ENCODE results near the gene DEFB129. TPM values are rescaled to one million over a fixed set of nuclear protein-coding genes. Genes with fewer than 3 reads are reported as not detected.

Gene DEFB129
- total and polyA plus RNA-seq, 11 donors, result not detected

GRCh38 chr20:270517-270916 lies 43.5 kb downstream of the DEFB129 start:
- intact Hi-C loops (cut with DNase I), result loop anchor here in 6 of 10 donors (10.0 kb wide), 2 partner anchors 54 to 64 kb away; partner anchors contain the start of gene SOX12 (in 2 of the 6)
- 88 to 94% (median 90%) methylated on average over 5 of the region's 5 CpGs for WGBS, 4 donors
- DNase-seq (no peak), ATAC-seq (no peak)
- Histone ChIP-seq H3K4me1 (peaks cover 0 to 10% (median 0%) of the 10 kb centered on the region in 12 donors), H3K36me3 (peaks cover 0 to 2% (median 0%) of the 10 kb centered on the region in 9 donors), H3K4me3 (no peak overlapping the region), H3K27ac (no peak overlapping the region), H3K9me3 (no peaks in the 10 kb centered on the region), H3K27me3 (no peaks in the 10 kb centered on the region)
- TF ChIP-seq CTCF (IDR thresholded peaks at IDR 0.05), result no peak
- TF ChIP-seq POLR2A (IDR thresholded peaks at IDR 0.05), result no peak

- TF ChIP-seq POLR2A (IDR thresholded peaks at IDR 0.05) (no peak), CTCF (IDR thresholded peaks at IDR 0.05) (no peak)
Measured at GRCh38 chr20:271069-271468, 44.0 kb downstream of the DEFB129 start.

GRCh38 chr20:271528-271927 lies 44.5 kb downstream of the DEFB129 start:
- intact Hi-C loops (cut with DNase I), result loop anchor here in 6 of 10 donors (10.0 kb wide), 2 partner anchors 53 to 63 kb away; partner anchors contain the start of gene SOX12 (in 2 of the 6)
- H3K4me1 ChIP-seq, result peaks cover 0 to 8% (median 0%) of the 10 kb centered on the region in 12 donors
- no peaks in the 10 kb centered on the region for H3K9me3 ChIP-seq
- DNase-seq, result no peak
- no peak overlapping the region for H3K4me3 ChIP-seq
- TF ChIP-seq POLR2A (IDR thresholded peaks at IDR 0.05), result no peak
- no peak for TF ChIP-seq CTCF (IDR thresholded peaks at IDR 0.05)
- no peaks in the 10 kb centered on the region for H3K27me3 ChIP-seq
- H3K36me3 ChIP-seq, result peaks cover 0 to 12% (median 2%) of the 10 kb centered on the region in 9 donors
- no peak for ATAC-seq
- no peak overlapping the region for H3K27ac ChIP-seq

More at GRCh38 chr20:271069-271468, 44.0 kb downstream of the DEFB129 start:
- no peaks in the 10 kb centered on the region for H3K27me3 ChIP-seq
- DNase-seq, result no peak
- peaks cover 0 to 10% (median 0%) of the 10 kb centered on the region in 12 donors for H3K4me1 ChIP-seq
- ATAC-seq, result no peak
- no peaks in the 10 kb centered on the region for H3K9me3 ChIP-seq
- intact Hi-C loops (cut with DNase I), result loop anchor here in 6 of 10 donors (10.0 kb wide), 2 partner anchors 54 to 64 kb away; partner anchors contain the start of gene SOX12 (in 2 of the 6)
- H3K4me3 ChIP-seq, result no peak overlapping the region
- WGBS, 4 donors, result 92 to 94% (median 93%) methylated on average over 4 of the region's 4 CpGs
- H3K36me3 ChIP-seq, result peaks cover 0 to 7% (median 0%) of the 10 kb centered on the region in 9 donors
- no peak overlapping the region for H3K27ac ChIP-seq

GRCh38 chr20:272718-273117 lies 45.7 kb downstream of the DEFB129 start:
- Histone ChIP-seq H3K36me3 (peaks cover 0 to 22% (median 9%) of the 10 kb centered on the region in 9 donors), H3K4me3 (no peak overlapping the region), H3K9me3 (no peaks in the 10 kb centered on the region), H3K27me3 (no peaks in the 10 kb centered on the region), H3K4me1 (no peaks in the 10 kb centered on the region), H3K27ac (no peak overlapping the region)
- TF ChIP-seq CTCF (IDR thresholded peaks at IDR 0.05) (no peak), POLR2A (IDR thresholded peaks at IDR 0.05) (no peak)
- no peak for DNase-seq
- ATAC-seq, result no peak
- intact Hi-C loops (cut with DNase I), result loop anchor here in 6 of 10 donors (10.0 kb wide), 2 partner anchors 52 to 62 kb away; partner anchors contain the start of gene SOX12 (in 2 of the 6)
